ENCODE data around the gene SUPT20HL1.

Gene SUPT20HL1

DNA sequence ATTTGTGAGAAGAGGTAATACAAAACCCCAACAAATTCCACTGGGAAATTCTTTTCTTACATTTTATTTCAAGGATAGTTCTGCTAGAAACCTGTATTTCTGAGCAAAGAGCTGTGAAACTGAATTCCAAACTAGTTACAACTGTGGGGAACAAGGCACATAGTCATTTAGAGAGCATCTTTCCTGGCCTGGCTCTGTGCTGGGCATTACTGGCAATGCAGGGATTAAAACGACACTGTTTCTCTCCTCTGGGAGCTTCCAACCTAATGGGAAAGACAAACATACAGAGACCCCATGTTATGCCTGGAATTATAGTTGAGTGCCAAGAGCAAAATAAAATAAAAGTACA, 36.5 kb downstream of the SUPT20HL1 start:
- peak; percentile 86 for DNase-seq (ENCODE audit: low read depth)

DNA sequence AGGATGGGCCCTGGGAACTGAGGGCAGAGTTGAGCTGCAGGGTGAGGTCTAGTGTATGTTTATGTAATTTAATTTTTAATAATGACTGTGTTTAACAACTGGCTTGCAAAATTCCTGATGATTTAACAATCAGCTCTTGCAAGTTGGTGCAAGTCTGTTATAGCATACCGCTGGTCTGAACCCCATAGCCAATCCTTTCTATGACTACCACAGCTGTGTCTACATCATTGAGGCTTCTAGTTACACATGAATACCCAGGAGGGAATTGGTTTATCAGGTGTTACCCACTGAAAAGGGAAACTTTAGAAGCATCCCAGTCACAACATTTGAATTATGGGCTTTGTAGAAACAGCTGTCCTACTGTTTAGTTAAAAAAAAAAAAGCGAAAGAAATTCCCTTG, 38.3 kb downstream of the SUPT20HL1 start:
- DNase-seq (ENCODE audit: low read depth) = no peak

GRCh38 chrX:24399550-24399949, 39.1 kb downstream of the SUPT20HL1 start:
- no peak for DNase-seq (ENCODE audit: low read depth)

- no peak for DNase-seq (ENCODE audit: low read depth)
Observed at GRCh38 chrX:24405959-24406358, 45.5 kb downstream of the SUPT20HL1 start.

Measured in fibroblast of gingiva (primary cell).